ENCODE measurements around the gene SLC11A2. TPM values are rescaled to one million over a fixed set of nuclear protein-coding genes. Genes with fewer than 3 reads are reported as not detected.
"Not testable (repeated sequence)": the region's sequence is repeated elsewhere in the genome, so short reads cannot be mapped to it uniquely, and the experiment has no call there.

SLC11A2 gene
- total RNA-seq, 1 donor from 2014 or later: 47.3 TPM

- Mint-ChIP-seq H3K27ac (ENCODE audit: unreplicated experiment) (no peak overlapping the region), H3K4me1 (ENCODE audit: unreplicated experiment) (peaks cover 8% of the 10 kb centered on the region), H3K36me3 (ENCODE audit: low read depth, unreplicated experiment) (peaks cover 8% of the 10 kb centered on the region), H3K4me3 (ENCODE audit: unreplicated experiment) (no peak overlapping the region), H3K27me3 (ENCODE audit: unreplicated experiment) (peaks cover 3% of the 10 kb centered on the region), H3K9me3 (ENCODE audit: unreplicated experiment) (no peaks in the 10 kb centered on the region)
- no peak for DNase-seq (ENCODE audit: low spot score)
- TF ChIP-seq CTCF (IDR thresholded peaks at IDR 0.05; ENCODE audit: unreplicated experiment): no peak
Measured at GRCh38 chr12:50933459-50934124, 92.6 kb downstream of the SLC11A2 start.

- H3K4me1 Mint-ChIP-seq (ENCODE audit: unreplicated experiment): peaks cover 10% of the 10 kb centered on the region
- H3K9me3 Mint-ChIP-seq (ENCODE audit: unreplicated experiment): no peaks in the 10 kb centered on the region
- H3K4me3 Mint-ChIP-seq (ENCODE audit: unreplicated experiment): no peak overlapping the region
- H3K27ac Mint-ChIP-seq (ENCODE audit: unreplicated experiment): no peak overlapping the region
- H3K36me3 Mint-ChIP-seq (ENCODE audit: low read depth, unreplicated experiment): peaks cover 8% of the 10 kb centered on the region
- no peak for DNase-seq (ENCODE audit: low spot score)
- no peak for TF ChIP-seq CTCF (IDR thresholded peaks at IDR 0.05; ENCODE audit: unreplicated experiment)
- H3K27me3 Mint-ChIP-seq (ENCODE audit: unreplicated experiment): peaks cover 3% of the 10 kb centered on the region
Measured at GRCh38 chr12:50932787-50933280, 93.3 kb downstream of the SLC11A2 start.

- not testable (repeated sequence) for H3K27me3 Mint-ChIP-seq (ENCODE audit: unreplicated experiment); H3K9me3 Mint-ChIP-seq (ENCODE audit: unreplicated experiment); H3K36me3 Mint-ChIP-seq (ENCODE audit: low read depth, unreplicated experiment); H3K27ac Mint-ChIP-seq (ENCODE audit: unreplicated experiment); DNase-seq (ENCODE audit: low spot score)
- Mint-ChIP-seq H3K4me3 (ENCODE audit: unreplicated experiment) (peak overlapping the region; percentile 49), H3K4me1 (ENCODE audit: unreplicated experiment) (peaks cover 22% of the 10 kb centered on the region)
Measured at GRCh38 chr12:50930477-50930876, 95.7 kb downstream of the SLC11A2 start.

GRCh38 chr12:50929831-50930230, 96.4 kb downstream of the SLC11A2 start:
- peaks cover 8% of the 10 kb centered on the region for H3K36me3 Mint-ChIP-seq (ENCODE audit: low read depth, unreplicated experiment)
- TF ChIP-seq CTCF (IDR thresholded peaks at IDR 0.05; ENCODE audit: unreplicated experiment): no peak
- H3K27ac Mint-ChIP-seq (ENCODE audit: unreplicated experiment): no peak overlapping the region
- no peaks in the 10 kb centered on the region for H3K9me3 Mint-ChIP-seq (ENCODE audit: unreplicated experiment)
- no peak for DNase-seq (ENCODE audit: low spot score)
- H3K27me3 Mint-ChIP-seq (ENCODE audit: unreplicated experiment): no peaks in the 10 kb centered on the region
- H3K4me3 Mint-ChIP-seq (ENCODE audit: unreplicated experiment): no peak overlapping the region
- peaks cover 26% of the 10 kb centered on the region for H3K4me1 Mint-ChIP-seq (ENCODE audit: unreplicated experiment)

Other genes with a start within 250 kb of the SLC11A2 start
- gene TMPRSS12, start 183.5 kb downstream of the SLC11A2 start, total RNA-seq (ENCODE audit: unreplicated experiment): not detected
- not detected for gene HIGD1C, start 73.8 kb downstream of the SLC11A2 start, total RNA-seq (ENCODE audit: unreplicated experiment)
- gene LETMD1, start 21.9 kb upstream of the SLC11A2 start, total RNA-seq (ENCODE audit: unreplicated experiment): 32.8 TPM
- gene CSRNP2, start 57.2 kb upstream of the SLC11A2 start, total RNA-seq (ENCODE audit: unreplicated experiment): 112 TPM
- gene TFCP2, start 146.8 kb upstream of the SLC11A2 start, total RNA-seq (ENCODE audit: unreplicated experiment): 29.5 TPM
- gene POU6F1, start 191.7 kb upstream of the SLC11A2 start, total RNA-seq (ENCODE audit: unreplicated experiment): 10.8 TPM
- 28.1 TPM for gene DAZAP2, start 212.4 kb upstream of the SLC11A2 start, total RNA-seq (ENCODE audit: unreplicated experiment)
- 167 TPM for gene SMAGP, start 244.0 kb upstream of the SLC11A2 start, total RNA-seq (ENCODE audit: unreplicated experiment)